NCI-H146 (cell line): Measurements from ENCODE around the gene PIK3R3.

Source experiments
- DNase-seq: peaks from one replicate; lab custom pipeline; 2025; lab: John Stamatoyannopoulos, UW

The PIK3R3 gene

GRCh38 chr1:46021046-46021996 is 111.1 kb downstream of the PIK3R3 start:
- no peak for DNase-seq

- DNase-seq = no peak
Measured at GRCh38 chr1:46020010-46020409, 112.4 kb downstream of the PIK3R3 start.

GRCh38 chr1:46019348-46019747 is 113.1 kb downstream of the PIK3R3 start:
- no peak for DNase-seq

- no peak for DNase-seq
Measured at GRCh38 chr1:46017876-46018503, 114.4 kb downstream of the PIK3R3 start.

- DNase-seq = no peak
Measured at GRCh38 chr1:46013581-46013980, 118.8 kb downstream of the PIK3R3 start.

GRCh38 chr1:46012236-46012635 is 120.2 kb downstream of the PIK3R3 start:
- DNase-seq = no peak

GRCh38 chr1:46011121-46011695 is 121.2 kb downstream of the PIK3R3 start:
- no peak for DNase-seq

- no peak for DNase-seq
Measured at GRCh38 chr1:46010611-46011010, 121.8 kb downstream of the PIK3R3 start.

- no peak for DNase-seq
Measured at GRCh38 chr1:46008585-46008984, 123.8 kb downstream of the PIK3R3 start.

- DNase-seq = no peak
Measured at GRCh38 chr1:46005594-46005993, 126.8 kb downstream of the PIK3R3 start.

GRCh38 chr1:46004492-46004891 is 127.9 kb downstream of the PIK3R3 start:
- DNase-seq = no peak

- no peak for DNase-seq
Measured at GRCh38 chr1:46003315-46003714, 129.1 kb downstream of the PIK3R3 start.

GRCh38 chr1:46002551-46003150 is 129.8 kb downstream of the PIK3R3 start:
- no peak for DNase-seq

GRCh38 chr1:46001081-46001785 is 131.2 kb downstream of the PIK3R3 start:
- no peak for DNase-seq

- DNase-seq = no peak
Measured at GRCh38 chr1:45999507-45999906, 132.9 kb downstream of the PIK3R3 start.

- no peak for DNase-seq
Measured at GRCh38 chr1:45998020-45998617, 134.3 kb downstream of the PIK3R3 start.

- DNase-seq = no peak
Measured at GRCh38 chr1:45995298-45995697, 137.1 kb downstream of the PIK3R3 start.

GRCh38 chr1:45994423-45994822 is 138.0 kb downstream of the PIK3R3 start:
- no peak for DNase-seq
